K562 (cell line): ENCODE measurements around the gene HNRNPDL. TPM values are rescaled to one million over a fixed set of nuclear protein-coding genes. Genes with fewer than 3 reads are reported as not detected.

Experiments used
- ARNT ChIP-seq, 2 experiments: fragments of 450-650 bp; IDR thresholded peaks; 2 replicates each; pipeline ENCODE4 v1.6.1; 2016; ENCODE audit warnings: mild to moderate bottlenecking in 1 of 2
- BHLHE40 ChIP-seq: IDR thresholded peaks from 2 replicates; pipeline ENCODE4 v1.6.1; 2011; ENCODE audit warnings: low read length, improper control_type of control experiment
- CBFA2T3 ChIP-seq: fragments of 450-650 bp; IDR thresholded peaks from 2 replicates; pipeline ENCODE4 v1.6.1; 2017
- CC2D1A ChIP-seq: fragments of 450-650 bp; IDR thresholded peaks from 2 replicates; pipeline ENCODE4 v1.6.1; 2017; ENCODE audit warnings: mild to moderate bottlenecking
- CLOCK ChIP-seq: fragments of 250-450 bp; sonication (Bioruptor Pico); IDR thresholded peaks from 2 replicates; pipeline ENCODE4 v1.4.0; 2020; ENCODE audit warnings: mild to moderate bottlenecking, moderate library complexity, borderline replicate concordance
- ETS2 ChIP-seq: IDR thresholded peaks from 2 replicates; pipeline ENCODE4 v1.6.1; 2016; ENCODE audit warnings: borderline replicate concordance, missing genetic modification characterization, mild to moderate bottlenecking, moderate library complexity, missing compliant biosample characterization; ENCODE audit not compliant: poor library complexity, severe bottlenecking
- ETV6 ChIP-seq, 3 experiments: fragments of 150-350 bp in 1 of 3; sonication (generic) in 1 of 3; formaldehyde crosslinking in 1 of 3; IDR thresholded peaks; 2 replicates each; pipeline versions ENCODE4 v1.6.1 to v1.8.0; 2014 to 2022; ENCODE audit warnings: borderline replicate concordance in 2 of 3, low read depth in 2 of 3, antibody characterized with exemption in 1 of 3, low read length in 1 of 3, mild to moderate bottlenecking in 1 of 3, missing genetic modification reagents in 1 of 3
- FIP1L1 ChIP-seq: fragments of 200-400 bp; formaldehyde crosslinking; IDR thresholded peaks from 2 replicates; pipeline ENCODE4 v1.6.1; 2018; ENCODE audit warnings: mild to moderate bottlenecking, low read depth, low read length; ENCODE audit not compliant: poor library complexity, severe bottlenecking
- ID3 ChIP-seq, 2 experiments: fragments of 250-450 bp in 1 of 2; fragments of 450-650 bp in 1 of 2; sonication (Bioruptor Pico) in 1 of 2; IDR thresholded peaks; 2 replicates each; pipeline versions ENCODE4 v1.6.1 to v1.8.0; 2016 to 2021; ENCODE audit warnings: mild to moderate bottlenecking in 2 of 2, moderate library complexity in 2 of 2, missing compliant biosample characterization in 1 of 2, missing genetic modification characterization in 1 of 2
- MAFG ChIP-seq: fragments of 450-650 bp; conservative IDR thresholded peaks from 2 replicates; pipeline ENCODE4 v1.6.1; 2016; ENCODE audit warnings: missing genetic modification characterization, missing compliant biosample characterization
- MECOM ChIP-seq: fragments of 250-450 bp; sonication (Bioruptor Pico); IDR thresholded peaks from 2 replicates; pipeline ENCODE4 v1.8.0; 2022; ENCODE audit warnings: inconsistent platforms
- MEIS2 ChIP-seq: fragments of 450-650 bp; IDR thresholded peaks from 2 replicates; pipeline ENCODE4 v1.6.1; 2014; ENCODE audit warnings: mild to moderate bottlenecking; ENCODE audit not compliant: partially characterized antibody
- MIER1 ChIP-seq: fragments of 450-650 bp; IDR thresholded peaks from 2 replicates; pipeline ENCODE4 v1.6.1; 2016; ENCODE audit warnings: antibody characterized with exemption, mild to moderate bottlenecking, low read depth
- NELFE ChIP-seq: IDR thresholded peaks from 2 replicates; pipeline ENCODE4 v1.6.1; 2011; ENCODE audit warnings: mild to moderate bottlenecking; ENCODE audit not compliant: insufficient read depth, insufficient read length
- NR2F6 ChIP-seq: fragments of 450-650 bp; formaldehyde crosslinking; IDR thresholded peaks from 2 replicates; pipeline ENCODE4 v1.4.0; 2020; ENCODE audit warnings: mild to moderate bottlenecking
- PCBP1 ChIP-seq: fragments of 200-400 bp; formaldehyde crosslinking; IDR thresholded peaks from 2 replicates; pipeline ENCODE4 v1.6.1; 2018; ENCODE audit warnings: mild to moderate bottlenecking, low read depth, low read length; ENCODE audit not compliant: poor library complexity, severe bottlenecking
- SLC30A9 ChIP-seq: fragments of 250-450 bp; sonication (Bioruptor Pico); IDR thresholded peaks from 2 replicates; pipeline ENCODE4 v1.8.0; 2022; ENCODE audit warnings: mild to moderate bottlenecking, moderate library complexity
- SUPT5H ChIP-seq: fragments of 450-650 bp; IDR thresholded peaks from 2 replicates; pipeline ENCODE4 v1.6.1; 2016
- TCF3 ChIP-seq: sonication (generic); formaldehyde crosslinking; IDR thresholded peaks from 2 replicates; pipeline ENCODE4 v1.4.0; 2020; ENCODE audit warnings: mild to moderate bottlenecking, missing genetic modification reagents
- ZBTB43 ChIP-seq: sonication (generic); formaldehyde crosslinking; IDR thresholded peaks from 2 replicates; pipeline ENCODE4 v1.8.0; 2023; ENCODE audit warnings: mild to moderate bottlenecking, missing genetic modification reagents
- ZNF184 ChIP-seq: sonication (generic); formaldehyde crosslinking; IDR thresholded peaks from 2 replicates; pipeline ENCODE4 v1.5.0; 2020; ENCODE audit warnings: missing genetic modification reagents
- ZNF583 ChIP-seq: fragments of 250-450 bp; sonication (Bioruptor Pico); IDR thresholded peaks from 2 replicates; pipeline ENCODE4 v1.4.0; 2020
- polyA plus RNA-seq, 8 experiments: library from polyadenylated mRNA; depleted of rRNA in 4 of 8; stranded (reverse) in 5 of 8; unstranded in 3 of 8; fragments of >200 nt; fragmentation: Nextera tagmentation in 2 of 8; fragmentation: Illumina TruSeq in 1 of 8; extraction: Ambion mirVana in 2 of 8; extraction: Trizol in 1 of 8; gene quantifications; 2 replicates each; pipeline versions ENCODE4 v1.2.1 to v1.2.3, GENCODE V29; 2011 to 2014; ENCODE audit warnings: inconsistent platforms in 1 of 8, missing spikeins in 1 of 8
- total RNA-seq, 7 experiments: library from RNA; depleted of rRNA in 6 of 7; stranded (reverse); fragments of >200 nt in 6 of 7; fragmentation: Illumina TruSeq in 2 of 7; extraction: Trizol in 2 of 7; gene quantifications; 2 replicates each; pipeline versions ENCODE4 v1.2.1 to v1.2.3, GENCODE V29; 2011 to 2021; ENCODE audit warnings: low replicate concordance in 1 of 7
- TF ChIP-seq, protein P1 (sequence below): IDR thresholded peaks from 2 replicates; pipeline ENCODE4 v1.6.1; 2016; ENCODE audit warnings: missing genetic modification characterization, missing compliant biosample characterization

HNRNPDL gene
- total and polyA plus RNA-seq, 9 of the 15 experiments (the other 6 are each of a cell fraction or from before 2014, with no cell fraction given): 243 to 652 (median 351) TPM

DNA sequence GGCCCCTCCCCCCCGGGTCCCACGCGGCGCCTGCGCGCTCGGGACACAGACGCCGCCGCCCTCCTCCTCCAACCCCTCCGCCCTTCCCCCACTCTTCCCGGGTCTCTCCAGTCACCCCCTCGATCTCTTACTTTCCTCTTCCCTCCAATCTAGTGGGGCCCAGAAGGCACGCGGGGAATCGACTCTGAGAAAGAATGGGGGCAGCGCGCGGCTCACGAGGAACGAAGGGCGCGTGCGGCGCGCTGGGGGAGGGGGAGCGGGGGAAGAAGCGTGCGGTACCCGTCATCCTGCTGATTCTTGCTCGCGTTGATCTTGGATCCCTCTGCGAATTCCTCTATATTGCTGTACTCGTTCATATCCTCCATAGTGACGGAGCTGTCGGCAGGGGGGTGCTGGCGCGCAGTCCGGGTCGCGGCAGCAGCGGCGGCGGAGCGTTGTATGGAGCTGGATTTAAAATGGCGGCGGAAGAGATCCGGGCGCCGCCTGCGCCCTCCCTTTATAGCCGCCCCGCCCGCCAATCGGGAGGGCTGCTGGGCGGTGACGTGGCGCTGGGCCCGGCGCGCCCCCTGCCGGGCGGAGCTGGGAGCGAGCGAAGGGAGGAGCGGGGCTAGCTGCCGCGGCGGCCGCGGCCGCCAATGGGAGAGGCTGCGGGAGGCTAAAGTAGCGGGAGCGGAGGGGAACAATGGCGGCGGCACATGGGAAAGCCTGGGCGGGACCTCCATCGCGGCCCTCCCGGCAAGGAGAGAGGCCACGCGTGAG, 1.1 kb downstream of the HNRNPDL start (continued):
- peak; percentile 93 for TF ChIP-seq FIP1L1
- no peak for TF ChIP-seq NR2F6 (CRISPR knock-in tag)
- TF ChIP-seq CBFA2T3: no peak
- peak; percentile 98 for TF ChIP-seq SUPT5H
- TF ChIP-seq, protein P1, sequence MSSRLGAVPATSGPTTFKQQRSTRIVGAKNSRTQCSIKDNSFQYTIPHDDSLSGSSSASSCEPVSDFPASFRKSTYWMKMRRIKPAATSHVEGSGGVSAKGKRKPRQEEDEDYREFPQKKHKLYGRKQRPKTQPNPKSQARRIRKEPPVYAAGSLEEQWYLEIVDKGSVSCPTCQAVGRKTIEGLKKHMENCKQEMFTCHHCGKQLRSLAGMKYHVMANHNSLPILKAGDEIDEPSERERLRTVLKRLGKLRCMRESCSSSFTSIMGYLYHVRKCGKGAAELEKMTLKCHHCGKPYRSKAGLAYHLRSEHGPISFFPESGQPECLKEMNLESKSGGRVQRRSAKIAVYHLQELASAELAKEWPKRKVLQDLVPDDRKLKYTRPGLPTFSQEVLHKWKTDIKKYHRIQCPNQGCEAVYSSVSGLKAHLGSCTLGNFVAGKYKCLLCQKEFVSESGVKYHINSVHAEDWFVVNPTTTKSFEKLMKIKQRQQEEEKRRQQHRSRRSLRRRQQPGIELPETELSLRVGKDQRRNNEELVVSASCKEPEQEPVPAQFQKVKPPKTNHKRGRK (tag): no peak
- TF ChIP-seq MEIS2: no peak
- TF ChIP-seq ETV6 (IDR thresholded peaks at IDR 0.05; ENCODE audit: borderline replicate concordance in 1 of 2, low read depth in 2 of 2, low read length in 1 of 2): no peak
- 0 out of 2 replicates have a peak, but pooled peaks have one; percentile 74 for TF ChIP-seq ETV6 (CRISPR knock-in tag; IDR thresholded peaks at IDR 0.05; ENCODE audit: borderline replicate concordance)
- TF ChIP-seq CLOCK (CRISPR knock-in tag): no peak
- TF ChIP-seq ZNF184 (CRISPR knock-in tag): no peak
- no peak for TF ChIP-seq ARNT (IDR thresholded peaks at IDR 0.05)
- no peak for TF ChIP-seq ZNF583 (CRISPR knock-in tag)
- no peak for TF ChIP-seq MAFG
- TF ChIP-seq CC2D1A: no peak
- TF ChIP-seq MIER1: no peak
- TF ChIP-seq SLC30A9 (CRISPR knock-in tag): no peak
- no peak; the same call in 1 of the 2 replicates for TF ChIP-seq TCF3 (CRISPR knock-in tag)
- 0 out of 2 replicates have a peak, but pooled peaks have one; percentile 9 for TF ChIP-seq BHLHE40
- TF ChIP-seq MECOM: no peak
- TF ChIP-seq ID3 (CRISPR knock-in tag; IDR thresholded peaks at IDR 0.05): no peak
- no peak for TF ChIP-seq ID3 (tag; IDR thresholded peaks at IDR 0.05)
- TF ChIP-seq PCBP1: peak; percentile 95
- TF ChIP-seq NELFE: no peak
- no peak for TF ChIP-seq ETS2
- TF ChIP-seq ZBTB43: no peak
